Measurements from ENCODE around the gene CCDC112.
A peak's percentile ranks its signal among the peaks of the same experiment; 100 is the strongest.
"Not testable (repeated sequence)": the region's sequence is repeated elsewhere in the genome, so short reads cannot be mapped to it uniquely, and the experiment has no call there.

The CCDC112 gene

DNA sequence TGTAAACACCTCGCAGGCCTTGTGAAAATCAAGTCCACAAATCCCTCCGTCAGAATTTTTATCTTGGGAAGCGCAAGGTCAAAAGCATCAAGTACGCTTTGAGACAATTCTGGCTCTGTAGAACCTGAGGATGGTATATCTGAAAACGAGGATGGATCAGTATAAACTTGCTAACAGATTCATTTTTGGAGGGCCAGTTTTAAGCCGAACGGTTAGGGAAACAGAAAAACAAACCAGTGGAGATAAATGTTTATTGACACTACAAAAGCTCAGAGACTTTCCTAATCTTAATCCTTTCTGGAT is 33.4 kb downstream of the CCDC112 start:
- TF ChIP-seq, protein P1, sequence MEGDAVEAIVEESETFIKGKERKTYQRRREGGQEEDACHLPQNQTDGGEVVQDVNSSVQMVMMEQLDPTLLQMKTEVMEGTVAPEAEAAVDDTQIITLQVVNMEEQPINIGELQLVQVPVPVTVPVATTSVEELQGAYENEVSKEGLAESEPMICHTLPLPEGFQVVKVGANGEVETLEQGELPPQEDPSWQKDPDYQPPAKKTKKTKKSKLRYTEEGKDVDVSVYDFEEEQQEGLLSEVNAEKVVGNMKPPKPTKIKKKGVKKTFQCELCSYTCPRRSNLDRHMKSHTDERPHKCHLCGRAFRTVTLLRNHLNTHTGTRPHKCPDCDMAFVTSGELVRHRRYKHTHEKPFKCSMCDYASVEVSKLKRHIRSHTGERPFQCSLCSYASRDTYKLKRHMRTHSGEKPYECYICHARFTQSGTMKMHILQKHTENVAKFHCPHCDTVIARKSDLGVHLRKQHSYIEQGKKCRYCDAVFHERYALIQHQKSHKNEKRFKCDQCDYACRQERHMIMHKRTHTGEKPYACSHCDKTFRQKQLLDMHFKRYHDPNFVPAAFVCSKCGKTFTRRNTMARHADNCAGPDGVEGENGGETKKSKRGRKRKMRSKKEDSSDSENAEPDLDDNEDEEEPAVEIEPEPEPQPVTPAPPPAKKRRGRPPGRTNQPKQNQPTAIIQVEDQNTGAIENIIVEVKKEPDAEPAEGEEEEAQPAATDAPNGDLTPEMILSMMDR (conservative IDR thresholded peaks at IDR 0.05; ENCODE audit: low read length) = no peak
- H3K4me3 ChIP-seq (ENCODE audit: low read length) = peak overlapping the region; percentile 74
- DNase-seq (ENCODE audit: low read depth) = no peak

- peak within 1 kb of the TSS; percentile 74 for H3K4me3 ChIP-seq (ENCODE audit: low read length)
- DNase-seq (ENCODE audit: low read depth) = peak; percentile 59
- TF ChIP-seq, protein P1 (conservative IDR thresholded peaks at IDR 0.05; ENCODE audit: low read length) = no peak
Measured at GRCh38 chr5:115262321-115263077, 34.0 kb downstream of the CCDC112 start, which contains the start of gene PGGT1B. Gene PGGT1B, minus strand, starts transcription at chr5:115262877. Its CDS starts 26 bp downstream, at chr5:115262851.

DNA sequence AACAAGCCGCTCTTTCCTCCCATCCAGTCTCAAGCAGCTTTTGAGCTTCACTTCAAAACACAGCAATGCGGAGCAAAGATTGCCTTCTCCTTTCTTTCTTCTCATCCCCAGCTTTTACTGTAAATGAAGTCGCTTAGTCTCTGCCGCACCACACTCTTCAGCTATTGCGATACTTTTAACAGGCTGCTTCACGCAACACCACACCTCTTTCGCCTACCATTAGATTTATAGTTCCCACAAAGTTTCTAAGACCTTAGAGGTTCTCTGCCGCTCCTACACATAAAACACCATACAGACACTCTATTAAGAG is 34.5 kb downstream of the CCDC112 start:
- peak; percentile 10 for DNase-seq (ENCODE audit: low read depth)
- TF ChIP-seq, protein P1 (conservative IDR thresholded peaks at IDR 0.05; ENCODE audit: low read length) = no peak
- peak overlapping the region; percentile 74 for H3K4me3 ChIP-seq (ENCODE audit: low read length)

DNA sequence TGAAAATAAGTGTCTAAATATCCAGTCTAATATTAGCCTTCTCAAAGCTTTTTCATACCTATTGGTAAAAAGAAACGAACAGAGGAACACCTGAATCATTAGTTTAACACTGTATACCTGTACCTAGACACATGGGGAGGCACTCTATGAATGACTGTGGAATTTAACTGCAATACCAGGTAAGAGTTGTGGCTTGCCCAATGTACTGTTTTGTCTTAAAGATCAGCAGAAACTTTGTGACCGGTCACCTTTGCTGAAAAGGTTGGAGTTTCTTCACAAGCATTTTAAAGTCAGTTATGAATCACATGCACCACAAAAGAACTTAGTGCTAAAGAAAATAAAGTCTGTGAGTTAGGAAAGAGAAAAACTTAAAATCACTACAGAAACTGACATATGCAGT is 36.2 kb downstream of the CCDC112 start:
- DNase-seq (ENCODE audit: low read depth) = no peak
- TF ChIP-seq, protein P1 (conservative IDR thresholded peaks at IDR 0.05; ENCODE audit: low read length) = no peak
- no peak overlapping the region for H3K4me3 ChIP-seq (ENCODE audit: low read length)

- peak; percentile 28 for DNase-seq (ENCODE audit: low read depth)
- TF ChIP-seq, protein P1 (conservative IDR thresholded peaks at IDR 0.05; ENCODE audit: low read length) = no peak
- no peak overlapping the region for H3K4me3 ChIP-seq (ENCODE audit: low read length)
Measured at GRCh38 chr5:115257981-115258380, 38.5 kb downstream of the CCDC112 start.

- H3K4me3 ChIP-seq (ENCODE audit: low read length); DNase-seq (ENCODE audit: low read depth): not testable (repeated sequence)
Measured at GRCh38 chr5:115249379-115249778, 47.1 kb downstream of the CCDC112 start.

DNA sequence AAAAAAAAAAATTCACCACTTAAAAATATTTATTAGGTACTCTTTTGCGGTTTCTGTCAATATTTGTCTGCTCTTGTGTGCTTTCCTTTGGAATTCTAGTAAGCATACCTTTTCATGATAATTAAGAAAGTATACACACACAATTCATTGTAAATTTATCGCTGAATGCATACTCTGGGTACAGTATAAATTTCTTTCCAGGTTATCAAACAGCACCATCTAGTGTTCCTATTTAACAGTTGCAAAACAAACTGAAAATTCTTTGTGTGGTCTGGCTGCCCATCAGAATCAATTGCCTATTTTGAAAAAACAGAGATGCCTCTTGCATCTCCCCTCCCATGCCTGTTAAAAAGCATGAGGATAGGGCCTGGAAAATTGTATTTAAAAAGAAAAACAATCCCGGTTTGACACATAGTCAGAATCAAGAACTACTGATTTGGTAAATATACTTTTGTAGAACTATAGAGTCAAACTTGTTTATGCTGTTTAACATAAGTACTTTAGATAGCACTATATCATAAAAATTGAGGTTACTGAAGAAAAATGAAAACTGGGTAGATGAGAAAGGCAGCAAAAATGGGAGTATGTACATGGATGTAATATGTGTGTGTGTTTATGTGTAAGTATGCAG is 50.0 kb downstream of the CCDC112 start:
- TF ChIP-seq, protein P1 (conservative IDR thresholded peaks at IDR 0.05; ENCODE audit: low read length) = peak; percentile 72
- no peak overlapping the region for H3K4me3 ChIP-seq (ENCODE audit: low read length)
- DNase-seq (ENCODE audit: low read depth) = peak; percentile 37
